GM23248 (cell line): ENCODE results near the gene PLPPR3. TPM values are rescaled to one million over a fixed set of nuclear protein-coding genes. Genes with fewer than 3 reads are reported as not detected.
A peak's percentile ranks its signal among the peaks of the same experiment; 100 is the strongest.

Experiments used
- DNase-seq: peaks from one replicate; pipeline ENCODE4 v3.0.0-alpha.2; 2015
- H2AFZ ChIP-seq: fragments of 200-600 bp; sonication (generic); 2 replicates; pipeline ENCODE4 v1.6.1; 2016; ENCODE audit warnings: antibody characterized with exemption
- H3F3A ChIP-seq: fragments of 200-600 bp; sonication (generic); 2 replicates; pipeline ENCODE4 v1.6.1; 2016; ENCODE audit warnings: mild to moderate bottlenecking, antibody characterized with exemption, mixed run types; ENCODE audit not compliant: insufficient read depth
- H3K27ac ChIP-seq: fragments of 200-600 bp; sonication (generic); 2 replicates; pipeline ENCODE4 v1.5.1; 2016; ENCODE audit warnings: mild to moderate bottlenecking
- H3K27me3 ChIP-seq: fragments of 200-600 bp; sonication (generic); replicated peaks from 2 replicates; pipeline ENCODE4 v1.6.1; 2016; ENCODE audit warnings: mild to moderate bottlenecking; ENCODE audit not compliant: insufficient read depth
- H3K36me3 ChIP-seq: fragments of 200-600 bp; sonication (generic); 2 replicates; pipeline ENCODE4 v1.6.1; 2016; ENCODE audit warnings: low read depth, mild to moderate bottlenecking
- H3K4me1 ChIP-seq: fragments of 200-600 bp; sonication (generic); 2 replicates; pipeline ENCODE4 v1.6.1; 2016; ENCODE audit warnings: mild to moderate bottlenecking; ENCODE audit not compliant: insufficient read depth
- H3K4me2 ChIP-seq: fragments of 200-600 bp; sonication (generic); one replicate; pipeline ENCODE4 v1.6.1; 2016; ENCODE audit warnings: mild to moderate bottlenecking; ENCODE audit not compliant: unreplicated experiment
- H3K4me3 ChIP-seq: fragments of 200-600 bp; sonication (generic); 2 replicates; pipeline ENCODE4 v1.5.1; 2016; ENCODE audit warnings: mild to moderate bottlenecking
- H3K79me2 ChIP-seq: fragments of 200-600 bp; sonication (generic); 2 replicates; pipeline ENCODE4 v1.6.1; 2016; ENCODE audit warnings: mild to moderate bottlenecking; ENCODE audit not compliant: insufficient read depth
- H3K9ac ChIP-seq: fragments of 200-600 bp; sonication (generic); 2 replicates; pipeline ENCODE4 v1.6.1; 2016; ENCODE audit warnings: mild to moderate bottlenecking
- H3K9me2 ChIP-seq: fragments of 200-600 bp; sonication (generic); 2 replicates; pipeline ENCODE4 v1.6.1; 2016; ENCODE audit warnings: mixed run types, mild to moderate bottlenecking, moderate library complexity; ENCODE audit not compliant: insufficient read depth
- H3K9me3 ChIP-seq: fragments of 200-600 bp; sonication (generic); one replicate; pipeline ENCODE4 v1.6.1; 2017; ENCODE audit warnings: low read depth
- H4K20me1 ChIP-seq: fragments of 200-600 bp; sonication (generic); 2 replicates; pipeline ENCODE4 v1.6.0; 2016; ENCODE audit not compliant: insufficient read depth
- EZH2 ChIP-seq: fragments of 200-600 bp; sonication (generic); IDR thresholded peaks from 2 replicates; pipeline ENCODE4 v1.6.1; 2018; ENCODE audit warnings: antibody characterized with exemption, mild to moderate bottlenecking; ENCODE audit not compliant: insufficient read depth, poor library complexity, severe bottlenecking
- EZH2phosphoT487 ChIP-seq: fragments of 200-600 bp; sonication (generic); IDR thresholded peaks from 2 replicates; pipeline ENCODE4 v1.6.1; 2018; ENCODE audit warnings: antibody characterized with exemption, moderate library complexity, mild to moderate bottlenecking, low read depth; ENCODE audit not compliant: insufficient read depth
- WGBS, 2 experiments: methylation state at CpG; one replicate each; pipeline ENCODE4 v1.1.6; 2015 to 2017; ENCODE audit warnings: low lambda C conversion rate in 2 of 2, low coverage in 1 of 2; ENCODE audit errors: missing lambda C conversion rate in 2 of 2; 5-methylcytosine and 5-hydroxymethylcytosine counted together
- in situ Hi-C: fragments of 300-500 bp; cut with MboI; formaldehyde crosslinking; loops from 2 replicates; pipeline ENCODE4 v1.15.0; 2020
- polyA plus RNA-seq: library from polyadenylated mRNA; unstranded; fragments of >200 nt; fragmentation: Nextera tagmentation; extraction: Ambion mirVana; gene quantifications from 2 replicates; pipeline ENCODE4 v1.2.1, GENCODE V29; 2016
- total RNA-seq: library from RNA; depleted of rRNA; stranded (reverse); fragments of >200 nt; shearing (Covaris generic); gene quantifications from 2 replicates; pipeline ENCODE4 v1.2.3, GENCODE V29; 2014

PLPPR3 gene
- total and polyA plus RNA-seq, 2 experiments from 2014 or later, result 0.32 TPM; not detected in 1

DNA sequence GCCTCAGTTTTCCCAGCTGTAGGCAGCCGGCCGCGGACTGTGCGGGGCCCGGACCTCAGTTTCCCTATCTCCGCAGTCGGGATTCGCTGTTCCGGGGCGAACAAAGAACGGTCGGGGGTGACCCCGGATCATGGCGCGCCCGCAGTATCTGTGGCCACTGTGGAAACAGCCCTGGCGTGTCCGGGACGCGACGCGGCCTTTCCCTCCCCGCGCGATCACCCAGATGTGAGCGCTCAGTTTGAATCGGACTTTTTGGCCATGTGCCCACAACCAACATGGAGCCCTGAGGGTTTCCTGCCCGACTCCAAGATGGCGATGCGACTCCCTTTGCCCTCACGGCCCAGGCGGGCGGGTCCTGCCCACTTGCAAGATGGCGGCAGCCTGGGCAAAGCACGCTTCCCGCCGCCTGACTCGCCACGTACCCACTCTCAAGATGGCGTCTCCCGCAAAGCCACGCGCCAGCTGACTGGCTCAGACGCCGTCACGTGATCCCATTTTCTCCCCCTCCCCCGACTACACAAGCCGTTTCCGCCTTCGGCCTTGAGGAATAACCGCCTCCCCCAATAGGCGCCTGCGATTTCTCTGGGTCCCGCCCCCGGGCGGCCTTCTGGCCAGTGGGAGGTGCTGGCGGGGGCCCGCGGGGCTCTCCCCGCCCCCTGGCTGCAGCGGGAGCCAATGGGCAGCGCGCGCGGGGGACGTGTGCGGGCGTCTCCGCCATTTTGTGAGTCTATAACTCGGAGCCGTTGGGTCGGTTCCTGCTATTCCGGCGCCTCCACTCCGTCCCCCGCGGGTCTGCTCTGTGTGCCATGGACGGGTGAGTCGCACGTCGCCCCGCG lies 24.8 kb downstream of the PLPPR3 start, which contains the start of gene PTBP1:
Gene PTBP1 (plus strand): TSS at position 761 of the 836 bp plus-strand sequence. CDS start 46 bp downstream, at position 807.
- peak within 1 kb of the TSS; percentile 93 for H3K27ac ChIP-seq
- peaks cover 41% of the 10 kb centered on the region for H3K79me2 ChIP-seq
- H3K9ac ChIP-seq, result peak within 1 kb of the TSS; percentile 94
- H3K9me3 ChIP-seq, result no peaks in the 10 kb centered on the region
- peak; percentile 100 for DNase-seq
- in situ Hi-C loops, result no loop called here
- TF ChIP-seq EZH2 (no peak), EZH2phosphoT487 (no peak)
- peaks cover 29% of the 10 kb centered on the region for H4K20me1 ChIP-seq
- peaks cover 28% of the 10 kb centered on the region for H3K4me1 ChIP-seq
- peaks cover 8% of the 10 kb centered on the region for H3F3A ChIP-seq
- H2AFZ ChIP-seq, result peak within 1 kb of the TSS; percentile 86
- 1% methylated on average over 63 to 68 of the region's 83 CpGs for WGBS, 2 experiments
- peak within 1 kb of the TSS; percentile 86 for H3K4me3 ChIP-seq
- 0 out of 2 replicates have a peak, but pooled peaks cover 10% of the 10 kb centered on the region for H3K36me3 ChIP-seq
- no peaks in the 10 kb centered on the region for H3K9me2 ChIP-seq
- no peaks in the 10 kb centered on the region for H3K27me3 ChIP-seq
- H3K4me2 ChIP-seq, result peak within 1 kb of the TSS; percentile 98

DNA sequence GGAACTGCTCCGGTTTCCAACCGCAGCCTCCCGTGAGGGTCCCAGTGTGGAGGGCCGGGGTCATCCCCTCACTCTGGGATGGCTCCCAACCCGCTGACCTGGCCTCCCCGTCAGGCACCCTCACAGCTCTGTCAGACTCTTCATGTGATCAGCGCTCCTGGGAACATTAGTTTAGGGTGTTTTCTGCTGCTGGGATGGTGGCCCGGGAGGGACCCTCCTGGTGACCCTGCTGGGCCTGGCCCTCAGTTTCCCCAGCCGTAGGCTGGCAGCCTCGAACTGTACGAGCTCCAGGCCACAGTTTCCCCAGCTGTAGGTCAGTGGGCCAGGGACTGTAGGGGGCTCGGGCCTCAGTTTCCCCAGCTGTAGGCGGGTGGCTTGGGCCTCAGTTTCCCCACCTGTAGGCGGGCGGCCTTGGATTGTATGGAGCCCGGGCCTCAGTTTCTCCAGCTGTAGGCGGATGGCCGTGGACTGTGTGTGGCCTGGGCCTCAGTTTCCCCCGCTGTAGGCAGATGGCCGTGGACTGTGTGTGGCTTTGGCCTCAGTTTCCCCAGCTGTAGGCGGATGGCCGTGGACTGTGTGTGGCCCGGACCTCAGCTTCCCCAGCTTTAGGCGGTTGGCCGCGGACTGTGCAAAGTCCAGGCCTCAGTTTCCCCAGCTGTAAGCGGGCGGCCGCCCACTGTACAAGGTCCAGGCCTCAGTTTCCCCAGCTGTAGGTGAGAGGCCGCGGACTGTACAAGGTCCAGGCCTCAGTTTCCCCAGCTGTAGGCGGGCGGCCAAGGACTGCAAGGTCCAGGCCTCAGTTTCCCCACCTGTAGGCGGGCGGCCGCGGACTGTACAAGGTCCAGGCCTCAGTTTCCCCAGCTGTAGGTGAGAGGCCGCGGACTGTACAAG lies 25.8 kb downstream of the PLPPR3 start:
- Histone ChIP-seq H3K36me3 (0 out of 2 replicates have a peak, but pooled peaks cover 10% of the 10 kb centered on the region), H3F3A (peaks cover 8% of the 10 kb centered on the region), H3K9me3 (no peaks in the 10 kb centered on the region), H3K4me3 (peak overlapping the region; percentile 78), H4K20me1 (peaks cover 19% of the 10 kb centered on the region; the same call in 1 of the 2 replicates), H3K79me2 (peaks cover 31% of the 10 kb centered on the region), H3K9ac (peak overlapping the region; percentile 86), H3K27me3 (no peaks in the 10 kb centered on the region), H3K27ac (no peak overlapping the region; the same call in 1 of the 2 replicates), H3K4me2 (peak overlapping the region; percentile 84), H3K4me1 (peaks cover 18% of the 10 kb centered on the region), H2AFZ (peak overlapping the region; percentile 86), H3K9me2 (no peaks in the 10 kb centered on the region)
- DNase-seq, result no peak
- WGBS, 2 experiments, result 72 to 83% methylated on average over 33 to 39 of the region's 39 CpGs
- in situ Hi-C loops, result no loop called here
- TF ChIP-seq EZH2phosphoT487, result no peak
- TF ChIP-seq EZH2, result no peak

DNA sequence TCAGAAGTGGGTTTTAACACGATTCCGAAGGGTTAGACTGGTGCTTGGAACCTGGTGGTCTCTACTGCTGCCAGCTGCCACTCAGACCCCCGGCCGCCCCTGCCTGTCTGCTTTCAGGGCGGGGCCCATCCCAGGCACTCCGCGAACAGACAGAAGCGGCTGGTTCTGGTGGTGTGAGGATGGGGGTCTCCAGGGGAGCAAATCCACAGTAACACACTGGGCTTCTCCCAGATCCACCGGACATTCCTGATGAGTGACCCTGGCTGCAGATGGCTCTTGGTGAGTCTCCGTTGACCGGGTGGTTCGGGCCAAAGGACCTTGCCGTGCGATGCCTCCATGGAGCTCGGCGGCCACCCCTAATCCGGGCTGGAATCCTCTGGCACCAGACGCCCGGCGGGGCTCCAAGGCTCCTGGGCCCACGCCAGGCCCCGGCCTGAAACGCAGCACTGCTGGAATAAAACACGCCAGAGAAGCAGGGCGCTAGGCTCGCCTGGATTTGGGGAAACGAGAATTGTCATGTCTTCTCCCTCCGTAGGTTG lies 26.6 kb downstream of the PLPPR3 start:
- no peak overlapping the region for H3K9ac ChIP-seq
- H3K36me3 ChIP-seq, result 0 out of 2 replicates have a peak, but pooled peaks cover 9% of the 10 kb centered on the region
- no peak overlapping the region for H3K4me2 ChIP-seq
- peaks cover 23% of the 10 kb centered on the region for H3K79me2 ChIP-seq
- no peaks in the 10 kb centered on the region for H3K9me2 ChIP-seq
- H3K9me3 ChIP-seq, result no peaks in the 10 kb centered on the region
- 42 to 43% methylated on average over 27 to 28 of the region's 28 CpGs for WGBS, 2 experiments
- peak overlapping the region; percentile 44; the same call in 1 of the 2 replicates for H2AFZ ChIP-seq
- in situ Hi-C loops, result no loop called here
- peak; percentile 40 for DNase-seq
- no peaks in the 10 kb centered on the region for H3K27me3 ChIP-seq
- H3F3A ChIP-seq, result peaks cover 8% of the 10 kb centered on the region
- no peak overlapping the region for H3K27ac ChIP-seq
- peaks cover 13% of the 10 kb centered on the region for H3K4me1 ChIP-seq
- TF ChIP-seq EZH2 (no peak), EZH2phosphoT487 (no peak)
- H3K4me3 ChIP-seq, result no peak overlapping the region
- peaks cover 13% of the 10 kb centered on the region; the same call in 1 of the 2 replicates for H4K20me1 ChIP-seq

DNA sequence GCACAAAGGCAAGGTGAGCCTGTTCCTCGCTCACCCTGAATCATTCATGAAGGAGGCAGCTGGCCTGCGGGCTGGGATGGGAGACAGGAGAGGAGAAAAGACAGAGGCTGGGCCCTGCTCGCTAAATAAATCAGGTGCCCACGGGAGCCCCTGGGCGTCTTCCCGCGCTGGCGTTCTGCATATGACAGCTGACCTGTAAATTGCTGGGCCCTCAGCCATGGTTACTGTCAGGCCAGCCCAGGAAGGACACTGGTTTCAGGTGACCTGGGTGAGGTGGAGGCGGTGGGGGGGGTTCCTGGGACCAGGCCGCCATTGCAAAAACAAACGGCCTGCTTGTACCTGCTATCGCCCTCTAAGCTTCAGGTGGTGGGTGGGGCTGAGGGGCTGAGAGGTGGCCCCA lies 27.9 kb downstream of the PLPPR3 start:
- 97 to 98% methylated on average over 12 of the region's 12 CpGs for WGBS, 2 experiments
- Histone ChIP-seq H3K27ac (no peak overlapping the region), H3K36me3 (no peaks in the 10 kb centered on the region), H3K4me2 (no peak overlapping the region), H3K9me3 (no peaks in the 10 kb centered on the region), H3K79me2 (peaks cover 9% of the 10 kb centered on the region), H3K9me2 (no peaks in the 10 kb centered on the region), H3K27me3 (no peaks in the 10 kb centered on the region), H3K4me1 (peaks cover 13% of the 10 kb centered on the region; the same call in 1 of the 2 replicates), H4K20me1 (peaks cover 2% of the 10 kb centered on the region; the same call in 1 of the 2 replicates), H3K4me3 (no peak overlapping the region), H2AFZ (no peak overlapping the region), H3F3A (no peaks in the 10 kb centered on the region; the same call in 1 of the 2 replicates), H3K9ac (no peak overlapping the region)
- DNase-seq, result no peak
- in situ Hi-C loops, result no loop called here
- TF ChIP-seq EZH2phosphoT487, result no peak
- TF ChIP-seq EZH2, result no peak
